Gastrocnemius medialis (tissue), 4 donors: ENCODE data around the gene CFAP299.

Experiments
- CTCF ChIP-seq, 5 experiments: fragments of 450-650 bp in 3 of 5; fragments of 200-600 bp in 2 of 5; sonication (generic) in 2 of 5; IDR thresholded peaks in 4 of 5; conservative IDR thresholded peaks in 1 of 5; 1 replicate in 4 of 5; 2 replicates in 1 of 5; pipeline ENCODE4 v1.5.1; 2016 to 2019; ENCODE audit warnings: antibody characterized with exemption in 5 of 5, mild to moderate bottlenecking in 3 of 5, moderate library complexity in 3 of 5
- POLR2A ChIP-seq, 2 donors: fragments of 450-650 bp; IDR thresholded peaks; one replicate each; pipeline ENCODE4 v1.6.1; 2017; ENCODE audit warnings: antibody characterized with exemption in 2 of 2, mild to moderate bottlenecking in 2 of 2, moderate library complexity in 2 of 2

GRCh38 chr4:80839792-80840191 is 504.3 kb downstream of the CFAP299 start:
- TF ChIP-seq CTCF (IDR thresholded peaks at IDR 0.05 in 4 of 5, conservative IDR thresholded peaks at IDR 0.05 in 1 of 5): no peak
- TF ChIP-seq POLR2A (IDR thresholded peaks at IDR 0.05): no peak
